ENCODE measurements around the gene SLC50A1. TPM values are rescaled to one million over a fixed set of nuclear protein-coding genes. Genes with fewer than 3 reads are reported as not detected.

Gene SLC50A1
- total RNA-seq, 1 experiment from 2014 or later: 67.4 TPM

- ChIA-PET POLR2A (no interaction called here), CTCF (no interaction called here)
Observed at GRCh38 chr1:155182052-155182550, 46.4 kb downstream of the SLC50A1 start.

GRCh38 chr1:155183775-155184221 lies 48.1 kb downstream of the SLC50A1 start:
- ChIA-PET POLR2A (no interaction called here), CTCF (no interaction called here)
- no peak overlapping the region for H3K4me3 ChIP-seq (ENCODE audit: low read depth in 2 of 2, low read length in 2 of 2)
- in situ Hi-C loops (cut with HindIII; ENCODE audit: low pct_unique_long_range_greater_than_20kb, low sequenced_read_pairs) (no loop called here), intact Hi-C loops (cut with micrococcal nuclease; ENCODE audit: unreplicated experiment) (no loop called here)
- H3K4me1 ChIP-seq (ENCODE audit: control insufficient read depth, insufficient read depth, low read length): peaks cover 2% of the 10 kb centered on the region
- DNase-seq (ENCODE audit: low read depth, low spot score): no peak
- H3K27ac ChIP-seq (ENCODE audit: low read length): no peak overlapping the region
- H3K27me3 ChIP-seq (ENCODE audit: control insufficient read depth, insufficient read depth, low read length): no peaks in the 10 kb centered on the region
- ATAC-seq: no peak
- TF ChIP-seq TCF7L2 (IDR thresholded peaks at IDR 0.05; ENCODE audit: low read depth, low read length): no peak
- TF ChIP-seq SIN3A (IDR thresholded peaks at IDR 0.05; ENCODE audit: borderline replicate concordance, insufficient read depth, low read depth, low read length): no peak
- TF ChIP-seq REST (IDR thresholded peaks at IDR 0.05; ENCODE audit: insufficient read depth in 1 of 2, low read depth in 2 of 2, low read length in 1 of 2): no peak
- no peak for TF ChIP-seq CTCF (IDR thresholded peaks at IDR 0.05)
- TF ChIP-seq POLR2AphosphoS5 (IDR thresholded peaks at IDR 0.05; ENCODE audit: low read depth, low read length): no peak
- no TSS peak for BruUV-seq (replicated peaks)
- no peaks in the 10 kb centered on the region for H3K9me3 ChIP-seq (ENCODE audit: control insufficient read depth, insufficient read depth, low read depth, low read length)
- no peaks in the 10 kb centered on the region for H3K36me3 ChIP-seq (ENCODE audit: control insufficient read depth, insufficient read depth, low read length)

More at GRCh38 chr1:155182052-155182550, 46.4 kb downstream of the SLC50A1 start:
- peaks cover 2% of the 10 kb centered on the region for H3K4me1 ChIP-seq (ENCODE audit: control insufficient read depth, insufficient read depth, low read length)
- H3K36me3 ChIP-seq (ENCODE audit: control insufficient read depth, insufficient read depth, low read length): no peaks in the 10 kb centered on the region
- BruUV-seq (replicated peaks): no TSS peak
- H3K9me3 ChIP-seq (ENCODE audit: control insufficient read depth, insufficient read depth, low read depth, low read length): no peaks in the 10 kb centered on the region
- no peak overlapping the region for H3K4me3 ChIP-seq (ENCODE audit: low read depth in 2 of 2, low read length in 2 of 2)
- intact Hi-C loops (cut with micrococcal nuclease; ENCODE audit: unreplicated experiment) (no loop called here), in situ Hi-C loops (cut with HindIII; ENCODE audit: low pct_unique_long_range_greater_than_20kb, low sequenced_read_pairs) (no loop called here)
- no peaks in the 10 kb centered on the region for H3K27me3 ChIP-seq (ENCODE audit: control insufficient read depth, insufficient read depth, low read length)
- ATAC-seq: no peak
- TF ChIP-seq CTCF (IDR thresholded peaks at IDR 0.05) (no peak), TCF7L2 (IDR thresholded peaks at IDR 0.05; ENCODE audit: low read depth, low read length) (no peak), SIN3A (IDR thresholded peaks at IDR 0.05; ENCODE audit: borderline replicate concordance, insufficient read depth, low read depth, low read length) (no peak), POLR2AphosphoS5 (IDR thresholded peaks at IDR 0.05; ENCODE audit: low read depth, low read length) (no peak), REST (IDR thresholded peaks at IDR 0.05; ENCODE audit: insufficient read depth in 1 of 2, low read depth in 2 of 2, low read length in 1 of 2) (no peak)
- DNase-seq (ENCODE audit: low read depth, low spot score): no peak
- H3K27ac ChIP-seq (ENCODE audit: low read length): no peak overlapping the region

Measured in Panc1 (cell line).